Stimulated activated CD4-positive, alpha-beta T cell treated with anti-CD3 and anti-CD28 coated beads, TNF-alpha, amount 100 ng/mL, for 1 hour (primary cell): Measurements from ENCODE around the gene UBXN10.
A peak's percentile ranks its signal among the peaks of the same experiment; 100 is the strongest.

ENCODE experiments used
- DNase-seq, 3 donors: peaks; one replicate each; pipeline ENCODE4 v3.0.0-alpha.2; 2020; ENCODE audit warnings: low read depth in 3 of 3, low spot score in 1 of 3

The UBXN10 gene, protein sequence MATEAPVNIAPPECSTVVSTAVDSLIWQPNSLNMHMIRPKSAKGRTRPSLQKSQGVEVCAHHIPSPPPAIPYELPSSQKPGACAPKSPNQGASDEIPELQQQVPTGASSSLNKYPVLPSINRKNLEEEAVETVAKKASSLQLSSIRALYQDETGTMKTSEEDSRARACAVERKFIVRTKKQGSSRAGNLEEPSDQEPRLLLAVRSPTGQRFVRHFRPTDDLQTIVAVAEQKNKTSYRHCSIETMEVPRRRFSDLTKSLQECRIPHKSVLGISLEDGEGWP

DNA sequence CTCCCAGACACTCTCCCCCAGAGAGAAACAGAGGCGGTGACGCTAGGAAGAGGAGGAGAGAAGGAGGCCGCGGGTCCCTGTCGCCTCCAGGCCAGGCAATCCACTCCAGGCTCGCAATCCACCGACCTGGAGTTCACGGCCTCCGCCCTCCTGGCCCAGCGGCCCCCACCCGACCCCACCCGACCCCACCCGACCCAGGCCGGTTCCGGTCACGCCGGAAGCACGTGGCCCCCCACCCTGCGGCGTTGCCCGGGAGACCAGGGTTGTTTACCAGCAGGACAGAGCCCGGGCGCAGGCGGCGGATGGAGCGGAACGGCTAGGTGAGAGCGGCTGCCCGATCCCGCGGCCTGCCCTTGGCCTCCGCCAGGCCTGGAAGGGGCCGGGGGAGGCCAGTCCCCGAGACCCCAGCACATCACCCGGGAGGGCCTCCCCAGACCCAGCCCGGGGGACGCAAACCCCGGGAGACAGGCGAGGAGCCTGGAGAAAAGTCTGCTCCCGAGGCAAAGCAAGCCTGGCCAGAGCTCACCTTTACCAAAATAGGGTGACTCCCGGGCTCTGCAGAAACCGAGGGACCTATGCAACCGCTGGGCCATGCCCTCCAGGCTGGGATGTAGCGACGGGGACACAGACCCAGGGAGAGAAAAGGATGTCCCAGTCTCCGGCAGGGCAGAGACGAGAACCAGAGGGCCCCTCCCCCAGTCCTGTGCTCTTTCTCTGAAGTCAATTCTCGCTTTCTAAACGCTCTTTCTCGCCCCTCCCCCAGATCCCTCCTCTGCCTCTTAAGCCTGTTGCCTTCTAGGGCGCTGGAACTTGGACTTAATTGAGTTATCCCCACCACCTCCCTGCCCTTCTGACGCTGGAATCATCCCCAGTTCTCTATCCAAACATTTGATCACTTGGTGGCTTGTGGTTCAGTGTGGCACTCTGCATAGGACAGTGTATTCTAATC lies at the start of gene UBXN10, which contains the start of gene PLA2G2C:
TSS of gene UBXN10 (plus strand) at position 263 of the 949 bp plus-strand sequence. CDS start 4,466 bp downstream, outside the sequence.
TSS of gene PLA2G2C (minus strand) at position 685 of the 949 bp plus-strand sequence. CDS start 9,155 bp downstream, outside the sequence.
- peak in 2 of 3 donors; percentile 2 to 41 for DNase-seq

DNA sequence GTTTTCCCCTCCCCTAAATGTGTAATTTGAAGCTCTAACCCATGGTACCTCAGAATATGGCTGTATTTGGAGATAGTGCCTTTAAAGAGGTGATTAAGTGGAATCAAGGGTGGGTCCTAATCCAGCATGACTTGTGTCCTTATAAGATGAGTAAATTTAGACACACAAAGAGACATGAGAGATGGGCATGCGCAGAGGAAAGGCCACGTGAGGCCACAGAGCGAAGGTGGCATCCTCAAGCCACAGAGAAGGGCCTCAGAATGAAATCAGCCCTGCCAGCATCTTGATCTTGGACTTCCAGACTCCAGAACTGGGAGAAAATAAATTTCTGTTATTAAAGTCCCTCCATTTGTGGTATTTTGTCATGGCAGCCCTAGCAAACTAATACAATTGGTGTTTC lies 49.6 kb upstream of the UBXN10 start:
- no peak for DNase-seq

GRCh38 chr1:20137055-20137454 lies 48.8 kb upstream of the UBXN10 start:
- no peak for DNase-seq

- DNase-seq: no peak
These were observed 48.3 kb upstream of the UBXN10 start for GRCh38 chr1:20137604-20138003.

- DNase-seq: no peak
These were observed 47.5 kb upstream of the UBXN10 start for GRCh38 chr1:20138346-20138745.

DNA sequence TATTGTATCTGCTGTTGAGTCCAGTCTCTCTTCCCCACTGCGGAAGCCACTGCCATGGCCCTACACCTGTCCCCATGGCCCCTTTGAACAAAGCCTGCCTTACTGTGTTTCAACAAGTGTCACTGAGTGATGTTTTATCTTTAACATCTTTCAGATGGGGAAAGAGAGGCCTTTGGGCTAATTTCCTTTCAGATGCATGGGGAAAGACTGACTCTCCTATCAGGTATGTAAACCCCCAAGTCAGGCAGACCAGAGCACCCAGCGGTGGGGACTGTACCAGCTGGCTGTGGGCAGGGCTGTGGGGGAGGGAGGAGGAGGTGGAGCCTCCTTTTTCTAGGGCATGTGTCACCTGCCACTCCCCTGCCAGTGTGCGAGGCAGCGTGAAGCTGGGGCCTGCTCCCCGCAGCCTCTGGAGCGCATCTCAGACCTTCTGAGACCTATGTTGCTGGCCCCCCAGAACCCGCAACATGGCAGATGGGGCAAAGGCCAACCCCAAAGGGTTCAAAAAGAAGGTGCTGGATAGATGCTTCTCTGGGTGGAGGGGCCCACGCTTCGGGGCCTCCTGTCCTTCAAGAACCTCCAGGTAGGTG lies 46.8 kb upstream of the UBXN10 start, which contains the start of gene PLA2G2F:
TSS of gene PLA2G2F (plus strand) at position 363 of the 590 bp plus-strand sequence. CDS start at position 468, 105 bp downstream.
- no peak for DNase-seq

DNA sequence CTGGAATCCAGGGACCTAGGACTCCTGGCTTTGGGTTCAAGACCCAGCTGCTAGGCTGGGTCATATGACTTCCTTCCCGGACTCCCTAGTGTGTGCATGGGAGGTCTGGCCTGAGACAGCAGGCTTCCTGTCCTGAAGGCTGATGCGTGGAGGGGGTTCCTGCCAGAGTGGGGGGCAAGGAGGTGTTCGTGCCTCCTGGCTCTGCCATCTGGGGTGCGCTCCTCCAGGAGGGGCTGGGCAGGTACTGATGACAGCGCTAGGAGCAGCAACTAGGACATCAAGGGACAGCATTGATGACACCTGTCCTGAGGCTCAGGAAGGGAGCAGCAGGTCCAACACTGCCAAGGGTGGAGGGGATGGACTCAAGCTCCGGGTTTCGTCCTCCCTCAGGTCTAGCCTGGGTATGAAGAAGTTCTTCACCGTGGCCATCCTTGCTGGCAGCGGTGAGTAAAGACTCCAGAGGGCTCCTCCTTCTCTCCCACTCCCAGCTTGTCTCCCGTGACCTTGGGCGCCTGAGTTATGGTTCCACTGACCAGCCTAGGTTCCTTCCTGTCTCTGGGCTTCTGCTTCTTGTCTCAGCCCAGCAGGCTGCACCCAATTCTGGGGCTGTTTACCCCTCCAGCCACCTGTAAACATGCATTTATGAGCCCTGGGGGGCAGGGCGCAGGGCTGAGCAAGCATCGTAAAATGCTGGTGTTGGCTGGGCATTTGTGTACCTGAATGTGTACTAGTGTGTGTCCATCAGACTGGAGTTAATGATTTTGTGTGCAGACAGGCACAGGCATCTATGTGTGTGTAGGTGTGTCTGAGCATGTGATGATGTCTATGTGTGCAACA lies 45.9 kb upstream of the UBXN10 start:
- no peak for DNase-seq

DNA sequence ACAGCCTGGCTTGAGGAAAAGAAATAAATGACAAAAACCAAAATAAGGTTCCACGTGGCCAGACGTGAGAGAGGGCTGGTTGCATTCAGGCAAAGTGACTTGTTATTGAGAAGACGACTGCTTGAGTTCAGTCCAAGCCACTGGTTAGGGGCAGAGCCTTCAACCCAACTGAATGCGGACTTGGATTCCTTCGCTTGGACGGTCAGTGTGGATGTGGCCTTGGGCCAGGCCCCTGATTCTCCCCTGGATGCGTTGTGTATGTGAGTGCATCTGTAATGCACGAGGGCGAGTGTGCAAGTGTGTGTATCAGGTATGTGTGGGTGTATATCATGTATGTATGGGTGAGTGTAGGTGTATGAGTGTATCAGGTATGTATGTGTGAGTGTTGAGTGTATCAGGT lies 44.9 kb upstream of the UBXN10 start:
- no peak for DNase-seq

DNA sequence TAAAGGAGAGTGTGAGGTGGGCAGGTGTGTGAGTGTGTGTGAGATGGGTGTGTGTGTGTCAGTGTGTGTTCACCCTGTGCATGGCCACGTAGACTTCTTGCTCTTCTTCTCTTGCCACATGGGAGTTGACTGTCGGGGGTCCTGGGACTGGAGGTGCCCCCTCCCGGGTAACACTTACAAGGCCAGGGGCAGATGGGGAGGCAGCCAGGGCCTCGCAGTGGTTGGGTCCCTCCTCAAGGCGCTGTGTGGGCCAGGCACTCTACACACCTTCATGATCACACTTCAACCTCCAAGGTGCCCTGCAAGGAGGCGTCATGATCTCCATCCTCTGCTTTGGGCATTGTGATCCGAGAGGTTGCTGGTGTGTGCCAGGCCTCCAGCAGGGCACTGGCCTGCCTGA lies 44.4 kb upstream of the UBXN10 start:
- DNase-seq: no peak

- no peak for DNase-seq
These were observed 43.7 kb upstream of the UBXN10 start for GRCh38 chr1:20142001-20142710.

- DNase-seq: no peak
These were observed 42.6 kb upstream of the UBXN10 start for GRCh38 chr1:20143318-20143717.

- DNase-seq: no peak
These were observed 41.9 kb upstream of the UBXN10 start for GRCh38 chr1:20143734-20144565.

- DNase-seq: no peak
These were observed 37.9 kb upstream of the UBXN10 start for GRCh38 chr1:20147846-20148570.

GRCh38 chr1:20148571-20149500 lies 37.1 kb upstream of the UBXN10 start:
- no peak for DNase-seq

DNA sequence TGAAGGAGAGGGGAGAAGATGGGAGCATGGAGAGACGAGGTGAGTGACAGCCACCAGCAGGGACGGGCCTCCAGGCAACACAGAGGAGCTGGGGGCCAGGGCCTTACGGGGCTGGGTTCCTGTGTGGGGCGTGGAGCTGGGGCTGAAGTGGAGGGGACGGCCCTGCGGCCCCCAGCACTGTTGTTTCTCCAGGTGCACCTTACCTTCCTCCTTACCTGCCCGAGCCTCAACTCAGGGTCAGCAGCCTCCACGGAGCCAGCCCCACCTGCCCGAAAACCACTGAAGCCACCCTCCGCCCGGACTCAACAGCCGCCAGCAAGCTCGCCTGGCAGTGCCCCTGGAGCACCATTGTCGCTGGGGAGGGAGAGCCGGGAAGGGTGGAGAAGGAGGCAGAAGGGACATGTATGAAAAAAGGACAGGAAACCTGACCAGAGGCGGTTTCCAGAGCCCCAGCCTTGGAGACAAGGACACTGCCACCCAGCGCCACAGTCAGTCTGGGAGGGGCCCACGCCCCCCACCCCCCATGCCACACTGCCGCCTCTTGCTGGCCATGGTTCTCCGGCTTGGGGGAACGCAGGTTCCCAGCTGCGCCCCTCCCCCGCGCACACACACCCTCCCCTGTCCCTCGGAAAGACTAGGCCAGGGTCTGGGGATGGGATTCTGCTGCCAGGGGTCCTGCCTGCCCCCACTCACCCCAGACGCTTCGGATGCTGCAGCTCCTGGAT lies 36.1 kb upstream of the UBXN10 start:
- DNase-seq: no peak

GRCh38 chr1:20150326-20150705 lies 35.6 kb upstream of the UBXN10 start:
- no peak for DNase-seq

- DNase-seq: no peak
These were observed 34.9 kb upstream of the UBXN10 start for GRCh38 chr1:20150969-20151368.
